Measurements from ENCODE around the gene FFAR4. TPM values are rescaled to one million over a fixed set of nuclear protein-coding genes. Genes with fewer than 3 reads are reported as not detected.

The FFAR4 gene
- total RNA-seq, 1 donor from 2014 or later, result 0.08 TPM

- intact Hi-C loops (cut with micrococcal nuclease), result no loop called here
- Histone ChIP-seq H3K4me3 (no peak overlapping the region), H3K9me3 (replicated peaks) (no peaks in the 10 kb centered on the region), H3K27me3 (ENCODE audit: low read depth) (peaks cover 24% of the 10 kb centered on the region), H3K27ac (replicated peaks) (no peak overlapping the region), H3K36me3 (no peaks in the 10 kb centered on the region), H3K4me1 (peaks cover 18% of the 10 kb centered on the region)
- no peak for DNase-seq
- no peak for TF ChIP-seq CTCF (IDR thresholded peaks at IDR 0.05; ENCODE audit: borderline replicate concordance)
Measured at GRCh38 chr10:93596539-93596938, 30.1 kb downstream of the FFAR4 start.

- Histone ChIP-seq H3K9me3 (replicated peaks) (no peaks in the 10 kb centered on the region), H3K36me3 (no peaks in the 10 kb centered on the region), H3K27ac (replicated peaks) (no peak overlapping the region), H3K27me3 (ENCODE audit: low read depth) (peaks cover 30% of the 10 kb centered on the region), H3K4me1 (peaks cover 13% of the 10 kb centered on the region), H3K4me3 (no peak overlapping the region)
- no peak for DNase-seq
- TF ChIP-seq CTCF (IDR thresholded peaks at IDR 0.05; ENCODE audit: borderline replicate concordance), result no peak
- intact Hi-C loops (cut with micrococcal nuclease), result no loop called here
Measured at GRCh38 chr10:93597075-93597599, 30.7 kb downstream of the FFAR4 start.

GRCh38 chr10:93598157-93598556 is 31.7 kb downstream of the FFAR4 start:
- no peaks in the 10 kb centered on the region for H3K36me3 ChIP-seq
- no peak for DNase-seq
- intact Hi-C loops (cut with micrococcal nuclease), result no loop called here
- no peaks in the 10 kb centered on the region for H3K9me3 ChIP-seq (replicated peaks)
- no peak overlapping the region for H3K4me3 ChIP-seq
- peaks cover 40% of the 10 kb centered on the region for H3K27me3 ChIP-seq (ENCODE audit: low read depth)
- H3K4me1 ChIP-seq, result peaks cover 13% of the 10 kb centered on the region
- H3K27ac ChIP-seq (replicated peaks), result no peak overlapping the region
- TF ChIP-seq CTCF (IDR thresholded peaks at IDR 0.05; ENCODE audit: borderline replicate concordance), result no peak

- no peak for DNase-seq
- no peaks in the 10 kb centered on the region for H3K9me3 ChIP-seq (replicated peaks)
- no peak overlapping the region for H3K4me3 ChIP-seq
- no peaks in the 10 kb centered on the region for H3K36me3 ChIP-seq
- TF ChIP-seq CTCF (IDR thresholded peaks at IDR 0.05; ENCODE audit: borderline replicate concordance), result no peak
- H3K4me1 ChIP-seq, result peaks cover 13% of the 10 kb centered on the region
- no peak overlapping the region for H3K27ac ChIP-seq (replicated peaks)
- intact Hi-C loops (cut with micrococcal nuclease), result no loop called here
- peaks cover 52% of the 10 kb centered on the region for H3K27me3 ChIP-seq (ENCODE audit: low read depth)
Measured at GRCh38 chr10:93599335-93599734, 32.9 kb downstream of the FFAR4 start.

- Histone ChIP-seq H3K27me3 (ENCODE audit: low read depth) (peaks cover 56% of the 10 kb centered on the region), H3K4me3 (no peak overlapping the region), H3K4me1 (peaks cover 13% of the 10 kb centered on the region), H3K36me3 (no peaks in the 10 kb centered on the region), H3K9me3 (replicated peaks) (no peaks in the 10 kb centered on the region), H3K27ac (replicated peaks) (no peak overlapping the region)
- TF ChIP-seq CTCF (IDR thresholded peaks at IDR 0.05; ENCODE audit: borderline replicate concordance), result no peak
- intact Hi-C loops (cut with micrococcal nuclease), result no loop called here
- DNase-seq, result no peak
Measured at GRCh38 chr10:93599778-93600177, 33.3 kb downstream of the FFAR4 start.

Data from left ventricle myocardium inferior (tissue), 1 donor.